HG02759 (cell line): ENCODE measurements around the gene PCDH12.

Experiments
- ATAC-seq: cut with Tn5 transposase; IDR thresholded peaks from one replicate; pipeline ENCODE4 v1.9.1; 2021; ENCODE audit warnings: mild to moderate bottlenecking, moderate library complexity; ENCODE audit not compliant: unreplicated experiment

PCDH12 gene

DNA sequence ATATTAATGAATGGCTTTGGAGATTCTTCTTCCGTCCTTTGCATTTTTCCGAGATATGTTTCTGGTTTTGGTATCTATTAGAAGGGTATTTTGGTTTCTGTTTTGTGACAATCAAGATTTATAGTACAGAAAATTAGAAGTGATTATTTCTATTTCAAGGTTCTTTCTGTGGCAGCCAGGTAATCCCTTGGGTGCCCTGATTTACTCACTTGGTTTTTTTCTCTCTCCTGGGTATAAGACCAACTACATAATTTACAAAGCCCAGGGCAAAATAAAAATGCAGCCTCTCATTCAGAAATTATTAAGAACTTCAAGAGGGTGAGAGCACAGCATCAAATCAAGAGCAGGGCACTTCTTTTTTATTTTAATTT lies 8.9 kb upstream of the PCDH12 start:
- ATAC-seq: no peak

- ATAC-seq: no peak
Observed at GRCh38 chr5:141966275-141966962, 8.4 kb upstream of the PCDH12 start.

DNA sequence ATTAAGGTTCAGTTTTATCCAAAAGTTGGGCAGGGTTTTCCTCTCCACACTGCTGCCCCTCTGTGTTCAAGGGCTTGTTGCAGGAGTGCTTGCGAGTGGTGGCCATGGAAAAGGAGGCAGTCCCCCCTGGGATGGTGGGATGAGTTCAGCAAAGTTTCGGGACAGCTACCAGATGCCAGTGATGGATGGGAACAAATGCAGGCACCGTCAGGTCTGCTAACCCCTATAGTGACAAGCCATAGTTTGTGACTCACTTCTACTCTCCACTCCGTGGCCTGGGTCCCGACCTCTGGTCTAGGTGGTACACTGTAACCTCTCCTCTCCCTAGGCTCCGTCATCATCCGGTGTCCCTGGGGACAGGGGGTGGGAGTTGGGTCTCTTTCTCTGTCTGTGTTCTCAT lies 7.1 kb upstream of the PCDH12 start:
- no peak for ATAC-seq

DNA sequence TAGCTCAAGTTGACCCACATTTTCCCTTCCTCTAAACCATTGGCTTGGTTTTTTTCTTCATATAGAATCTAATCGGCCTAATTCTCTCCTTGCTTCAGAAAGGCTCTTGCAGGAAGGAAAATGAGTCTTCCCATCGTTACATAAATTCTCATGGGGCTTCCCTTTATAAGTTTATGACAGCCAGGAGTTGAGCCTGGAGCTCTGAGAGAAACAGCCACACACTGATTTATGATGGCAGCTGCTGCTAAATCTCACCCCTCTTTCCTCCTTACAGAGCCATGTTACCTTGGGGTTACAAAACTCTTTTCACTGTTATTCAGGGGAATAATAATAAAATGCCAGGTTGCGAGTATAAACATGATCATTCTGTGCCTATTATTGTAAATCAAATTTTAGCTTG lies 5.7 kb upstream of the PCDH12 start:
- no peak for ATAC-seq

- no peak for ATAC-seq
Observed at GRCh38 chr5:141961466-141961865, 3.5 kb upstream of the PCDH12 start.

- peak; percentile 95 for ATAC-seq
Observed at GRCh38 chr5:141960449-141961323, 2.7 kb upstream of the PCDH12 start.

- ATAC-seq: no peak
Observed at GRCh38 chr5:141960018-141960417, 2.0 kb upstream of the PCDH12 start.

DNA sequence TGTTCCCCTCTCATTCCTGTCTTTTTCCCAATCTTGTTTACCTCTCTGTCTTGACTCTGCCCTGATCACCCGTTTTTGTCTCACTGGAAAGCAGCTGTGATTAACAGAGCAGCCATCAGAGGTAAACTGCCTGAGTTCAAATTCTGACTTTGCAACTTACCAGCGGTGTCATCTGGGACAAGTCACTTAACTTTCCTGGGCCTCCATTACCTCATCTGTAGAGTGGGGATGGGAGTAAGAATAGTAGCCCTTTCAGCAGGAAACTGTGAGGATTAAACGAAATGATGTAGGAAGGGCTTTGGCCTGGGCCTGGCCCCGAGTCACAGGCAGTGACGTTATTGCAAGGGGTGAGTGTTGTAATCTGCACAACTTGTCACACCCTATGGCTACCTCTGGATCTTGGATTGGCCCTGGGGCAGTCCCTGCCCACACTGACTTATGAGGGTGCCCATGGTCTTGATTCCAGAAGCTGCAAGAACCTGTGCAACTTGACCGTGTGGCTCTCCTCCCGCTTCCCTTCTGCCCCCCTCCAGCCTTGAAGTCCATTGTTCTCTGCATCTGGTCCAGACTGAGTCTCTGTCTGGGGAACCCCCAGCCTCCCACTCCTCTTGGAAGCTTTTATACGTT lies 657 bp upstream of the PCDH12 start:
- ATAC-seq: no peak

- ATAC-seq: no peak
Observed at GRCh38 chr5:141957367-141957996, 520 bp downstream of the PCDH12 start.

- no peak for ATAC-seq
Observed at GRCh38 chr5:141954194-141954593, 3.8 kb downstream of the PCDH12 start.

- ATAC-seq: no peak
Observed at GRCh38 chr5:141952020-141952419, 6.0 kb downstream of the PCDH12 start.

- ATAC-seq: peak; percentile 90
Observed at GRCh38 chr5:141951332-141951781, 6.6 kb downstream of the PCDH12 start.

- no peak for ATAC-seq
Observed at GRCh38 chr5:141950207-141951005, 7.6 kb downstream of the PCDH12 start.

DNA sequence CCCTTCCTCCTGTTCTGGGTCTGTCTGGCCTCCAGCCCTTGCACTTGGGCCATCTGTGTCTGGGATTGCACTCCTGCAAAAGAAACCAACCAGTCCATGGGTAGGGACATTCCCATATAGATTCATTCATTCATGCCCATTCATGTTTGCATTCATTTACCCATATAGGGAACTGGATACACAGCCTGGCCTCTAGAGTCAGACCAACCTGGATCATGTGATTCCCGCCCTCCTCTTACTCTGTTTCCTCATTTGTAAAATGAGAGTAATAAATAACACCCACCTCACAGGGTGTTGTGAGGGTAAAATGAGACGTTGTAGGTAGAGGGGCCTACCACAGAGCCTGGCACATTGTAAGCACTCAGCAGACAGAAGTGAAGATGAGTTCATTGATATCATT lies 8.5 kb downstream of the PCDH12 start:
- no peak for ATAC-seq

DNA sequence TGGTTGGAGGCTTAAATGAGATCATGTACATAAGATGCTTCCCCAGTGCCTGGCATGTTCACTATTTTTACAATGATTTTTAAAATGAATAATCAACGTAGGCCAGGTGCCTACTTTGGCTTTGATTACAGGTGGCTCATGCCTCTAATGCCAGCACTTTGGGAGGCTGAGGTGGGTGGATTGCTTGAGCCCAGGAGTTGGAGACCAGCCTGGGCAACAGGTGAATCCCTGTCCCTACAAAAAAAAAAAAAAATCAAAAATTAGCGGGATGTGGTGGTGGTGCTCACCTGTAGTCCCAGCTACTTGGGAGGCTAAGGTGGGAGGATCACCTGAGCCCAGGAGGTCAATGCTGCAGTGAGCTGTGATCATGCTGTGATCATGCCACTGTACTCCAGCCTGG lies 9.2 kb downstream of the PCDH12 start:
- no peak for ATAC-seq

DNA sequence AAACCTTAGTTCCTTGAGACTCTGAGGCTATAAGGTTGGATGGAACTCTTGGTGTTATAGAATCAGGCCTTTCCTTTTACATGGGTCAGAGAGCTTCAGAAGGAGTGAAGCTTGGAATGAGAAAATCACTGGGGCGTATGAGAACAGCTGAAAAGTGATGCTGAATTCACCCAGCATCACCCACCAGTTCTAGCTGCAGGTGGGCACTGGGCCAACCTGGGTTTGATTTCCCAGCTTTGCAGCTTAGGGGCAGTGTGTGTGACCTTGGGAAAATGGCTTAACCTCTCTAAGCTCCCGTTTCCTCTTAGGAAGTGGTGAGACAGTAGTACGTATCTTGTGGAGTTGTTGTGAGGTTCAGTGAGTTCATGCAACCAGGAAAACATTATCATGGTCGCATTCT lies 10.7 kb downstream of the PCDH12 start:
- no peak for ATAC-seq

DNA sequence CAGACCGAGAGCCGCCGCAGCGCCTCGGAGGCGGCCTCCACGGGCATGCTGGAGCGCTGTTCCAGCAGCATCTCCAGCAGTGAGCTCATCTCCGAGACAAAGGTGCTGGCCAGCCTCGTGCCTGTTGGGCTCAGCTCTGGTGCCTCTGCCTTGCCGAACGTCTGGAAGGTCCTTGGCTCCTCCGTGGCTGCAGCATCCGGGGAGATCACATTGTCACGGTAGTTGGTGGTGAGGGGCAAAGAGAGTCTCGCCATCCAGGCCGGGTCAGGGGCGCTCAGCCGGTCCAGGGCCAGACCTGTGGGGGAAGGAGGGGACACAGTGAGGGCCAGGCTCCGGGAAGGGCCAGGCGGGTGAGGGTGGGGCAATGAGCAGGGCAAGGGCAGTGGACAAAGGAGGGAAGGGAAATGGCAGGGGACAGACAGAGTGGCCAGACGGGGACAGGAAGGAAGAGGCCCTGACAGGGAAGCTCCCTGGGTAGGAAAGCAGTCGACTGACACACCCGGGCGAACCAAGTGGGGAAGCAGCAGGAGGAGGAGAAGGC lies 12.4 kb downstream of the PCDH12 start:
- no peak for ATAC-seq

DNA sequence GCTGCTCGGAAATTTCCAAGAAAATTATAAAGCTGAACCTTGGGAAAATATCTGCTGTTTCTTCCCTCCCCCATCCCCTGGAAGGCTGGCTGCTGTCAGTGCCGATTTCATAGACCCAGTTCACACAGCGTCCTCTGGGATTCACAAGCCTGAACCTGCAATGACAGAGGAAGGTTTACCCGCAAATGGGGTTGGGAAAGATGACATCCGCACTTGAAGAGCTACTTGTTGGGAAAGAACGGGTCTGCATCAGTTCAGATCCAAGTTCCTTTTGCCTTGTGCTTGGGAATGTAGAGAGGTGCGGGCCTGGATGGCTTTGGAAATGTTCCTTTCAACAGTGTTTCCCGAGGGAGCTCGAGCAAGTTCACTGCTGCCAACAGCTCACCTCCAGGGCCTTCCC lies 13.9 kb downstream of the PCDH12 start:
- ATAC-seq: no peak

- ATAC-seq: no peak
Observed at GRCh38 chr5:141942185-141942857, 15.7 kb downstream of the PCDH12 start.

DNA sequence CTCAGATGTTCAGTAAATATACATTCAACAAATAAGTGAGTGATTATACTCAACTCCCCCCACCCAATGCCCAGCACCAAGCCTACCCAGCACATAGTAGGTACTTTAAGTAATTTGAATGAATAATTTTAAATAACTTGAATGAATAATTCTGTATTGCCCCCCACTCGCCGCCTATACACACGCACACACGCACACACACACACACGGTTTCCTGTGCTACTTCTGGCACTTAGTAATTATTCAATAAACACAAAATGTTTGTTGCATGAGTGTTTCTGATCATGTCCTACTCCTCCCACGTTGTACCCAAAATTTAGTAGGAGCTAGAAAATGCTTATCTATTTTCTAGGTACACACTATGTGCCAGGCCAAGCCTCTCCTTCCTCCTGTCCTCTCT lies 16.2 kb downstream of the PCDH12 start:
- ATAC-seq: no peak
